Effector CD4-positive, alpha-beta T cell (primary cell): ENCODE results near the gene GNPTAB.
"Not testable (repeated sequence)": the region's sequence is repeated elsewhere in the genome, so short reads cannot be mapped to it uniquely, and the experiment has no call there.

ENCODE experiments used
- DNase-seq: peaks from one replicate; pipeline ENCODE4 v3.0.0-alpha.2; 2020

Gene GNPTAB

GRCh38 chr12:101850199-101850598 is 19.4 kb upstream of the GNPTAB start:
- DNase-seq = no peak

DNA sequence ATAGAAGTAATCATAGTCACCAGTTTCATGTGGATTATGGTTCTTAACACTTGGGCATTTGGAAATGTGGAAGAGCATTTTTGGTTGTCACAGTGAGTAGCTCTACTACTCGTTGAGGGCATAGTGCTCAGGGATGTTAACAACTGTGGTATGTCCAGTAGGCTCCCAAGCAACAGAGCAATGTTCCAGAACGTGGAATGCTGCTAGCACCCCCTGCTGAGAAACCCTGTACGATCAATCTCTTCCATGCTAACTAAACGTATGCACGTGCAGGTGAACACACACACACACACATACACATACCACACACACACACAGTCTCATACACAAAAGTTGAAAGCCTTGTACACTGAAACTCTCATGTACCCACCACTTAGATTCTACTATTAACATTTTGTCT is 16.6 kb upstream of the GNPTAB start:
- DNase-seq = no peak

GRCh38 chr12:101845137-101845711 is 14.5 kb upstream of the GNPTAB start:
- no peak for DNase-seq

GRCh38 chr12:101841069-101841468 is 10.3 kb upstream of the GNPTAB start:
- DNase-seq = no peak

DNA sequence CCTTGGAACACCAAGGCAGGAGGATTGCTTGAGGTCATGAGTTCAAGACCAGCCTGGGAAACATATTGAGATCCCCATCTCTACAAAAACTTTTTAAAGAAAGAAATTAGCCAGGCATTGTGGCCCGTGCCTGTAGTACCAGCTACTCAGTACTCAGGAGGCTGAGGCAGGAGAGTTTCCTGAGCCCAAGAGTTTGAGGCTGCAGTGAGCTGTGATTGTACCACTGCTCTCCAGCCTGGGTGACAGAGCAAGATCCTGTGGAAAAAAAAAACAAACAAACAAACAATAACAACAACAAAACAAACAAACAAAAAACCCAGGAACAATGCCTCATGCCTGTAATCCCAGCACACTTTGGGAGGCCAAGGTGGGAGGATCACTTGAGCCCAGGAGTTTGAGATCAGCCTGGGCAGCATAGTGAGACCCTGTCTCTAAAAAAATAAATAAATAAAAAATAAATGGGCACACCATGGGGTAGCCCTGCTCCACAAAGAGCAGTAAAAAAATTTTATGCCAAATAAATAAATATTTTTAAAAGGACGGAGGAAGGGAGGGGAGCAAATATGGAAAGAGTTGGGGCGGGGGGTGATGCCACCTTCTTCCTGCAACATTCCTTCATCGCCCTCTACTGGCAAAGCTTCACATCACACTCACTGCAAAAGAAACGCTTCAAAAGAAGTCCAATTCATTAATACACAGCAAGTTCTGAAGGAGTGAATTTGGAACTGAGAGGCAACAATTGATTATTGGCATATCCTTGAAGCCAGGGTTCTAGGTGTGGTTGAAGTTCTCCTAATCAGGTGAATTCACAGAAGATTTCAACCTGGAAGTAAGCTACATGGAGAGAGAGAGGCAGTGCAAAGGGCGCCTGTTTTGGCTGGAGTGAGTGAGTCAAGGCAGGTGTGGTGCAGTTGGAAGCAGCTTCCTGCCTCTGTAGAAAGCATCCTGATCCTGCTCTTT is 8.8 kb upstream of the GNPTAB start:
- peak; percentile 69 for DNase-seq

DNA sequence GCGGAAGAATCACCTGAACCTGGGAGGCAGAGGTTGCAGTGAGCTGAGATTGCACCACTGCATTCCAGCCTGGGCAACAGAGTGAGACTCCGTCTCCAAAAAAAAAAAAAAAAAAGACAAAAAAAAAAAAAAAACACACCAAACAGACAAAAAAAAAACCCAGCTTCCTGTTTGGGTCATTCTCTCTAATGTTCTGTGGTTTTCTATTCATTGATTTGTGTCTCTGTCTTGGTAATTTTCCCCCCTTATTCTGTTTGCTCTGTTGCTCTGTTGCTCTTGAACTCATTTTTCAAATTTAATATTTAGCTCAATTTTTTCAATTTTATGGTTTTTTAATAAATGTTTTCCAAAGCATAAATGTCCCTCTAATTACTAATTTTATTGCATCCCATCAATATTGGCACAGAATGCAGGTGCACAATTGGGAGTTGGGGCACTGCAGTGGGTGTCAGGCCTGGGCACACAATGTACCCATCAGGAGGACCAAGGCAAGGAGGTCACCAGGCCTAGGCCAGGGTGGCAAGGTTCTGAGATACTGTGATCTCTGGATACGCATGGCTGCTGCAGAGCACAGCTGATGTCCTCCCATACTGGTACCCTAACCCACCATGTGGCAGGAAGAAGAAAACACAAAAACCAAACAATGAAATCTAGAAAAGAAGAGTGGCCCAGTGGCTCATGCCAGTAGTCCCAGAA is 8.0 kb upstream of the GNPTAB start:
- no peak for DNase-seq

DNA sequence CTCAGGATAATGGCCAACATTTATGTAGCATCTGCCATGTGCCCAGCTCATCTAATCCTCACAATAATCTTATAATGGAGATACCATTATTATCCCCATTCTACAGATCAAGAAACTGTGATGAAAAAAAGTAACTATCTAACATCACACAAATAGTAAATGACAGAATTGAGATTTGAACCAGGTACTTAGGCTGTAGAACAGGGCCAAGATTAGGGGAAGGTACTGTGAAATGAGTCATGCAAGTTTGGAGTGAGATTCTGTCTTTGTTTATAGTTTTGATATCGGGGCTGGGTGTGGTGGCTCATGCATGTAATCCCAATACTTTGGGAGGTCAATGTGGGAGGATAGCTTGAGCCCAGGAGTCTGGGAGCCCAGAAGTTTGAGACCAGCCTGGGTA is 1.3 kb upstream of the GNPTAB start:
- no peak for DNase-seq

GRCh38 chr12:101829639-101830366 is 956 bp downstream of the GNPTAB start:
- DNase-seq = no peak

- no peak for DNase-seq
Measured at GRCh38 chr12:101828463-101829196, 2.1 kb downstream of the GNPTAB start.

GRCh38 chr12:101826766-101827368 is 3.9 kb downstream of the GNPTAB start:
- no peak for DNase-seq

GRCh38 chr12:101824831-101825230 is 5.9 kb downstream of the GNPTAB start:
- no peak for DNase-seq

- DNase-seq = peak; percentile 65
Measured at GRCh38 chr12:101823891-101824290, 6.9 kb downstream of the GNPTAB start.

- DNase-seq = no peak
Measured at GRCh38 chr12:101823039-101823438, 7.7 kb downstream of the GNPTAB start.

DNA sequence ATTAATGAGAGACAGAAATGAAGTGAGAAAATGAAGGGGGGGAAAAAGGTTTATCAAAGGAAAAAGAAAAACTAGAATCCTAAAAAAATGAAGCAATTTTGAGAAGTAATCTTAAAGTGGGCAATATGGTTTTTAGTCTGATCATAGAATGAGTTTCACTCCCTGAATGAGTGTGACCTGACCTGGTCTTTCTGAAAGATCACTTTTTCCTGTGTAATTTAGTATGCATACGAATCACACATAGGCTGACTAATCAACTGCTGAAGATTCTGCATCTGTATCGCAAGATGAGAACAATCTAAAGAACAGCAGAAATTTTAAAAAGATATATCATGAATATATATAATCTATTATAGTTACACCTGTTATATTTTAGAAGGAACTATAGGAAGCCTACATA is 11.3 kb downstream of the GNPTAB start:
- DNase-seq = no peak

DNA sequence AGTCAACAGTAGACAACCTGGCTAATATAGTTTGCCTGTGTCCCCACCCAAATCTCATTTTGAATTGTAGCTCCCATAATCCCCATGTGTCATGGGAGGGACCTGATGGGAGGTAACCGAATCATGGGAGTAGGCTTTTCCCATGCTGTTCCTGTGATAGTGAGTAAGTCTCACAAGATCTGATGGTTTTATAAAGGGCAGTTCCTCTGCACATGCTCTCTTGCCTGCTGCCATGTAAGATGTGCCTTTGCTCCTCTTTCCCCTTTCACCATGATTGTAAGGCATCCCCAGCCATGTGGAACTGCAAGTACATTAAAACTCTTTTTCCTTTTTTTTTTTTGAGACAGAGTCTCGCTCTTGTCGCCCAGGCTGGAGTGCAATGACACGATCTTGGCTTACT is 12.1 kb downstream of the GNPTAB start:
- DNase-seq = not testable (repeated sequence)

DNA sequence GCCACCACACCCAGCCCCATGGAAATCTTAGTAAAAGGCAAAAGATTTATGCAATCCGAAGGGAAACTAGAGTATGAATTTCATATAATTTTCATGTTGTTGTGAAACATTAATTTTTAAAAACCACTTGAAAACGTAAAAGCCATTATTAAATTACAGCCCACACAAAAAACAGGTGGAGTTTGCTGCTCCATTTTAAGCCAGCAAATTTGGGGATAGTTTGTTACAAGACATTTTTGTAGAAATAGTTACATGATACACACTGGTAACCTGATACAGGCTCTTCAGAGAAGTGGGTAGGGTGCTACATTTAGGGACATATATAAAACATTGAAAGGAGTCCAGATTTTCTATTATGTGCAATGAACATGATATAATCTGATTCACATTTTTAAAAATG is 17.6 kb downstream of the GNPTAB start:
- no peak for DNase-seq

- not testable (repeated sequence) for DNase-seq
Measured at GRCh38 chr12:101812716-101813115, 18.0 kb downstream of the GNPTAB start.

- not testable (repeated sequence) for DNase-seq
Measured at GRCh38 chr12:101811342-101811741, 19.4 kb downstream of the GNPTAB start.

DNA sequence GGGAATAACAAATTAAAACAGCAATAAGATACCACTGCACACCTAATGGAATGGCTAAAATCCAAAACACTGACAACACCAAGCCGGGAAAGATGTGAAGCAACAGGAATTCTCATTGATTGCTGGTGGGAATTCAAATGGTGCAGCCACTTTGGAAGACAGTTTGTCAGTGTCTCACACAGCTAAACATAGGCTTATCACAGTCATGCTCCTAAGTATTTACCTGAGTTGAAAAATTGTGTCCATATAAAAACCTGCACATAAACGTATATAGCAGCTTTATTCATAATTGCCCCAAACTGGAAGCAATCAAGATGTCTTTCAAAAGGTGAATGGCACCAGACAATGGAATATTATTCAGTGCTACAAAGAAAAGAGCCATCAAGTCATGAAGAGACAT is 21.6 kb downstream of the GNPTAB start:
- no peak for DNase-seq

GRCh38 chr12:101806265-101806664 is 24.5 kb downstream of the GNPTAB start:
- DNase-seq = no peak

DNA sequence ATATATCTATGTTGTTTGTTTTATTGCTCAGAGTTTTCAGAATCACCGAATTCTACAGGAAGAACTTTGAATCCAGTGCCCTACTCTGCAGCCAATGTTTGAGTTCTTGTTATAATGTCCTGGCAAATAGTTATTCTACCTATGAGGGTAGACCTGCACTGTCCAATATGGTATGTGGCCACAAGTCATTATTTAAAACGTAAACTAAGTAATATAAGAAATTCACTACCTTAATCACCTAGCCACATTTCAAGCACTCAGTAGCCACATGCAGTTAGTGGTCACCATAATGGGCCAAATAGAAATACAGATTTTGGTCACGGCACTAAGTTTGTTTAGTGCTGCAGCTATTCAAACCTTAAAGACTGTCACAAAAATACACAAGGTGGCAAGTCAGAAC is 26.4 kb downstream of the GNPTAB start:
- no peak for DNase-seq

GRCh38 chr12:101803978-101804377 is 26.8 kb downstream of the GNPTAB start:
- DNase-seq = no peak
